NCI-H1694 treated with DMSO at 0.1 percent for 48 hours (cell line): Measurements from ENCODE around the gene PEX6.
"Not testable (repeated sequence)": the region's sequence is repeated elsewhere in the genome, so short reads cannot be mapped to it uniquely, and the experiment has no call there.

Experiments used
- DNase-seq: peaks from one replicate; lab custom pipeline; 2025; lab: John Stamatoyannopoulos, UW

Gene PEX6

GRCh38 chr6:42966571-42966970 lies 12.4 kb downstream of the PEX6 start:
- no peak for DNase-seq

GRCh38 chr6:42963855-42964605 lies 15.0 kb downstream of the PEX6 start:
- DNase-seq, result peak; percentile 71

GRCh38 chr6:42963179-42963854 lies 15.7 kb downstream of the PEX6 start:
- no peak for DNase-seq

- DNase-seq, result peak; percentile 87
Measured at GRCh38 chr6:42962502-42963178, 16.3 kb downstream of the PEX6 start.

GRCh38 chr6:42962096-42962495 lies 16.9 kb downstream of the PEX6 start:
- DNase-seq, result no peak

GRCh38 chr6:42961020-42961470 lies 17.9 kb downstream of the PEX6 start:
- no peak for DNase-seq

- no peak for DNase-seq
Measured at GRCh38 chr6:42960243-42961019, 18.6 kb downstream of the PEX6 start, which contains the start of gene GNMT. Gene GNMT, plus strand, starts transcription at chr6:42960754. Its CDS starts 14 bp downstream, at chr6:42960768.

GRCh38 chr6:42959917-42960242 lies 19.1 kb downstream of the PEX6 start:
- no peak for DNase-seq

- no peak for DNase-seq
Measured at GRCh38 chr6:42958125-42958524, 20.9 kb downstream of the PEX6 start.

- DNase-seq, result not testable (repeated sequence)
Measured at GRCh38 chr6:42954405-42954804, 24.6 kb downstream of the PEX6 start.

- no peak for DNase-seq
Measured at GRCh38 chr6:42952389-42952788, 26.6 kb downstream of the PEX6 start.

- no peak for DNase-seq
Measured at GRCh38 chr6:42947950-42948349, 31.0 kb downstream of the PEX6 start.

- no peak for DNase-seq
Measured at GRCh38 chr6:42942444-42942843, 36.5 kb downstream of the PEX6 start.

- DNase-seq, result not testable (repeated sequence)
Measured at GRCh38 chr6:42941356-42941755, 37.6 kb downstream of the PEX6 start.

- no peak for DNase-seq
Measured at GRCh38 chr6:42940493-42941045, 38.4 kb downstream of the PEX6 start.

- no peak for DNase-seq
Measured at GRCh38 chr6:42939810-42940167, 39.2 kb downstream of the PEX6 start.

- no peak for DNase-seq
Measured at GRCh38 chr6:42938987-42939809, 39.8 kb downstream of the PEX6 start.

GRCh38 chr6:42938428-42938796 lies 40.6 kb downstream of the PEX6 start:
- no peak for DNase-seq

- DNase-seq, result no peak
Measured at GRCh38 chr6:42937548-42938427, 41.2 kb downstream of the PEX6 start.

- no peak for DNase-seq
Measured at GRCh38 chr6:42936398-42936797, 42.6 kb downstream of the PEX6 start.
